HUDEP-2 (cell line): Measurements from ENCODE around the gene ROS1.
A peak's percentile ranks its signal among the peaks of the same experiment; 100 is the strongest.
"Not testable (repeated sequence)": the region's sequence is repeated elsewhere in the genome, so short reads cannot be mapped to it uniquely, and the experiment has no call there.

Experiments
- DNase-seq, 76 experiments: peaks; one replicate each; lab custom pipeline; 2025; ENCODE audit not compliant: unreplicated experiment in 76 of 76; lab: John Stamatoyannopoulos, UW

ROS1 gene

DNA sequence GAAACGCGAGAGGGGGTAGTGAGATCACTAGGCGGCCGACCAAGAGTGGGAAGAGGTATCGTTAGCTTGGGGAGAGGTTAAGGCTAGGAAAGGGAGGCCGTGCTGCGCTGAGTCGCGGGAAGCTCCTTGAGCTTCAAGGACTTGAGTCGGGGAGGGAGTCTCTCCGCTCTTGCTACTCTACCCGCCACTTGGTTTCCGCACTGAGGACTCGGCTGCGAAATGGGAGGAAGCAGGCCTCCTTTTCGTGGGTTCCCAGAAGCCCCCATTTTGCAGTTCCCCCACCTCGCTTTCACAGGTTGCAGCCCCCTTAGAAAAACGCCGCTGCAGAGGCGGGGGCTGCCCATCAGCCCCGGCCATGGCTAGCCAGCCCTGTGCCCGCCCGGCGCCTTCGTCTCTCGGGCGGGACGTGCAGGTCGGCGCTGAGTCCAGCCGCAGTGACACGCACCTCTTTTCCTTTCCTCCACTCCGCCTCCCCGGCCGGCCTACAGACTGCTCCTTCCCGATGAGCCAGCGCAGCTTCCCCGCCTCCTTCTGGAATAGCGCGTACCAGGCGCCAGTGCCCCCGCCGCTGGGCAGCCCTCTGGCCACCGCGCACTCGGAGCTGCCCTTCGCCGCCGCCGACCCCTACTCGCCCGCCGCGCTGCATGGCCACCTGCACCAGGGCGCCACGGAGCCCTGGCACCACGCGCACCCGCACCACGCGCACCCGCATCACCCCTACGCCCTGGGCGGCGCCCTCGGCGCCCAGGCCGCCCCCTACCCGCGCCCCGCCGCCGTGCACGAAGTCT lies 155.5 kb downstream of the ROS1 start:
- DNase-seq: peak in 1 of 76 experiments; percentile 11

DNA sequence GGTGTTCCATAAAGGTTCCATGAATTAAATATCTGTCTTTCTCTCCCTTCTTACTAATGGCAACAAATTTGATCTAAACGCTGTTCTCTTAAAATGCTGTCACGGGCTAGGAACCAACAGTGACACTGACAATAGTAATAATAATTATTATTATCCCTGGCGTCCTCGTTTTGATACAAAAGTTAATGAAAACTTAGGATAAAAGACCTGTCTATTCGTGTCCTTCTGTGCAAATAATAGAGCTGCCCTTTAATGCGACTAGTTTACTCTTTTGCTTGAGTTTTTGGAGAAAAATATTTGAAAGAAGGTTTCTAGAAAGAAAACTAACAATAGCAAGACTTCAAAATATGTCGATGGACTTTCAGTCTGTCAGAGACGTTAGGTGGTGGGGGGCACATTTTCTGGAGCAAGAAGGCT lies 156.1 kb downstream of the ROS1 start:
- DNase-seq: no peak

DNA sequence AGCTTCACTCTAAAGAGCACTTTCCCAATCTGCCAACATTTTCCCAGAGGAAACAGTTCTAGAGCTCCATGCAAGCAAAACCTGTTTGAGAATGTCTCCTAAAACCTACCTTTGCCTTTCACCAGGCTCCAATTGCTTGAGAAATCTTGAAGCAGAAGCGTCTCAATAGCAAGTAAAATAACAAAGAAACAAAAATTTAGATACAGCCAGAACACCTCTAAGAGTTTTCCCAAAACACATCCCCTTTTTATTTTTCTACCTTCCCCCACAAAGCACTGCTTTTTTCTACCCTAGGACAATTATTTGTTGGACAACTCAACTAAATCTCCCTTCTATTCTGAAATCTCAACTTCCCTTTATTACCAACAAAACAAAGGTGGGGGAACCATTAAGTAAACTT lies 156.8 kb downstream of the ROS1 start:
- no peak for DNase-seq

DNA sequence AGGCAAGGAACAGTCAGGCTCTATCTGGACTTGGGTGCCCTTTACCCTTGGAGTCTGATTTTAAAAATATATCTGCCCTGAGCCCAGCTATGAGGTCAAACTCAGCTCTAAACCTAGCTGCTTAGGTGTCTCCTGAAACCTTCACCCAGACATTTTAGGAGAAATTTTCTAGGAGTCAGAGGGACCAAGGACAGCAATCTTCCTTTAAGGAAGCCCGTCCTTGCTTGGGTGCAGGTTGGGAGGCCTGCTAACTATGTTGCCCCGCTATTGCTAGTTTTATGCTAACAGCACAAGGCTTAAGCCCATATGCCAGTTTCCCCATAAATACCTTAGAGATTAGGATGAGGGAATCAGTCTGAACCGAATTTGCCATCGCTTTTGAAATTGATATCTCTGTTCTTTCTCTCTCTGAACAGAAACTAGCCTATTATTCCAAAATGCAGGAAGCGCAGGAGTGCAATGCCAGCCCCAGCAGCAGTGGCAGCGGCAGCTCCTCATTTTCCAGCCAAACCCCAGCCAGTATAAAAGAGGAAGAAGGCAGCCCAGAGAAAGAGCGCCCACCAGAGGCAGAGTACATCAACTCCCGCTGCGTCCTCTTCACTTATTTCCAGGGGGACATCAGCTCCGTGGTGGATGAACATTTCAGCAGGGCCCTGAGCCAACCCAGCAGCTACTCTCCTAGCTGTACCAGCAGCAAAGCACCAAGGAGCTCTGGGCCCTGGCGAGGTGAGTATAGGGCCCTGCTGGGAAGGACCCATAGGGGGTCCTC lies 157.8 kb downstream of the ROS1 start:
- DNase-seq: peak in 4 of 76 experiments; percentile 9 to 30 (median 12)

DNA sequence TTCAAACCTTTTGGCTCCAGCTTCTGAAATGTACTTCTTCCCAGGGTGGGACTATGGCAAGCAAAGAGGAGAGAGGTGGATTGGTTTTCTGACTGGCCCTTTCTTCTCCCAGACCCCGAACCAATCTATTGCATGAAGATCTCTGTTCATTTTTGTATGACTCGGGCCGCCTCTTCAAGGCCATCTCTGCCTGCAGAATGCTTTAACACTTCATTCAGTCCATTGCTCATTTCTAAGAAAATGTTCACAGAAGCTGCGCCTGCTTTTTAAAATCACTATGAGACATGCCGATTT lies 158.7 kb downstream of the ROS1 start:
- DNase-seq: no peak

DNA sequence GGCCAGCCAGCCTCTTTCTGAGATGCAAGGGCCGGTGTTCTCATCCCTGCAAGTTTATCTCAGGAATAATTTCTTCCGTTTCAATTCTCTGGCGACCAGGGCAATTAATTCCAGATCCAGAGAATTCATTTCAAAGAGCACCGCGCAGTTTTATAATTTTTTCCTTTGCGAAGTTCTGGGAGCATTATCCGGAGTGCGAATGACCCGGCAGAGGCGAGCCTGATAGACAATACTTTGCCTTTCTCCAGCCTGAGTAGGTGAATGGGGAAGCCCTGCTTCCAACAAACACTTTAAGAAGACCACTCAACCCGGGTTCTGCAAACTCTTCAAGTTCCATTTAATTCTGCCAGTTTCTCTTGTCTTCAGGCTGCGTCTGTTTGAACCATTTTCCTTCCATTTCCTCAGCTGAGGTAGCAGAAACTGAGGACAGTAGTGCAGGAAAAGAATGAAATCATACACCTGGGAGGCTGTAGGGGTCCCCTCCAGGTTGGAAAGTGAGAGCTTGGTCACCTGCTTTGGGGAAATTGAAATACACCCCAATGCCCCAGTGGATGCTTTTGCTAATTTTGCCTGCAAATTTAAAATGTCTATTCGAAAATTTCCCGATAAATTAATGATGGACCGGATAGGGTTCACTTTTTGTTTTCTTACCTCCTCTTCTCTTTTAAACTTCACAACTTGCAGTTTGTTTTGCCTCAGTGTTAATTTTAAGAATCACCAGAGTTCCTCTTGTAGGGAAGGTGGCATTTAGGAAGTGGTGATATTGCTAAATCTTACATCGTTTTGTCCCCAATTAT lies 159.3 kb downstream of the ROS1 start:
- DNase-seq: no peak

DNA sequence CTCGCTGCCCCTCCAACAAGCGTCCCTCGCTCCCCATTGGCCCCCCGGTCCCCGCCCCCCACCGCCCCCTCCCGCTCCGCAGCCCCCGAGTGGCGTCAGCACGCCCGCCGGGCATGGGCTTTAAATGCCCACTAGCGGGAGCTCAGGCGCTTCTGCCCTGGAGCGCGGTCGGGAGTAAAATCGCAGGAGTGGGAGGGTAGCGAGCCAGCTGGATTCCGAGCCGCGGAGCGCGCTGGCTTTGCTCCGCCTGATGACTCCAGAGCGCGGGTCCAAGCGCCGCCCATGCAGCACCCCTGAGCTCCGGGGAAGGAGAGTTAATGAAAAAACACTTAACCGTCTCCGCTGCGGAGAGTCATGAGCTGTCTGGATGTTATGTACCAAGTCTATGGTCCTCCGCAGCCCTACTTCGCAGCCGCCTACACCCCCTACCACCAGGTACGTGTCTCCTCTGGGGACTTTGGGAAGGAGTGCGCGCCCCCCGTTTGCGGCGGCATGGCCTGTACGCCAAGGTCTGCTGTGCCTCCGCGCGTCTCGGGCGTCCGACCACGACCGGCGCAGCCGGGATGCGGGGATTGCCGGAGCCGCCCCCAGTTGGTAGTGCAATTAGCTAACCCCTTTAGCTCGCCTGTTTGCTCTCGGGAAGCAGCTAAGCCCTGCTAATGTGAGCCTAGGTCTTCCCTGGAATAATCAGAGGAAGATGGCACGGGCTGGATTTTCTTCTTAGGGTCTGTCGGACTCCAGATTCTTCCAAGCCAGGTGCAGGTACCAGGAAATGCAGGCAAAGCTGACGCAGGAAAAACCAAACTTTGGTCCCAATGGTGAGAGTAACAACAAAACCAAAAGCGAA lies 160.1 kb downstream of the ROS1 start, which contains the start of gene VGLL2:
Gene VGLL2 (plus strand): TSS at position 149 of the 847 bp plus-strand sequence. CDS start 206 bp downstream, at position 355.
- no peak for DNase-seq

DNA sequence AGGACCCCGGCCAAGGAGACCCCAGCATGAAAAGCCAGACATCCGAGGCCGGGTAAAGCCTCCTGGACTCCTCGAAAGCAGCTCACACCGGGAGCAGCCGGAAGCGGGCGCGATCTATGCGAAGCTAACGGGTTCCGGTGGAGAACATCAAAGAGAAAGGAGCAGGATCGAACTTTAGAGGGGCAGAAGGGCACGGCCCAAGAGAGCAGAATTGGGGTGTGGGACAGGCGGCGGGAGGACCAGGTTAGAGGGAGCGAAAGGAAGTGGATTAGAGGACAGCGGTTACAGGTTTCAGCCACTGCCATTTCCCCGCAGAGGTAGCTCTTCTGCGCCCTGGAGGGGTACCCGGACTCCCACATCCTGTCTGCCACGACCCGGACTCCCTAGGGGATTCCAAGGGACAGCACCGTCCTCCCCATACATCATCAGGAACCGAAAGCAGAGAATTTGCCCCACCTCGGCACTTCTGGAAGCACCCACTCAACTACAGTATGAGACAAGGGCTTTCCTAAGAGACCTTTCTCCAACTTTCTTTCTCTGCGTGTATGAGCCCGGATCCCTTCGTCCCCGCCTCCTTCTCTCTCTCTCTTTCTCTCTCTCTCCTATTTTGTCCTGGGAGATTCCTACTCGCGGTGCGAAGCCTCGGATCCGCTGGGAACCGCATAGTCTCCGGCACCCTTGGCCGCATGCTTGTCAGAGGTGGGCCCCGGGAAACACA lies 160.9 kb downstream of the ROS1 start:
- DNase-seq: peak in 2 of 76 experiments; percentile 20 to 25

DNA sequence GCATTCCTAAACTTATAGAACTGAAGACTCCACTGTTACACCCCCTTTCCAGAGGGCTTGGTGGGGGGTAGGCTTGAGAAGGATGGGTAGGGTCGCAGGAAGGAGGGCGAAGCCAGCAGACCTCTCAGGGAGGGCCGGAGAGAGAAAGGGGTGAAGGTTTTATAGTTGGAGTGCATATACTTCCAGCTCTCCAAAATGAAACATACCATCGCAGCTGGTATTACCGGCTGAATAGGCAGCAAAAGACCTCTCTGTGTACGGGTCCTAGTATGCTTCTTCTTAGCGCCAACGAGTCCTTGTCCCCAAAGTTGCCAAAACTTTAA lies 161.4 kb downstream of the ROS1 start:
- DNase-seq: no peak

DNA sequence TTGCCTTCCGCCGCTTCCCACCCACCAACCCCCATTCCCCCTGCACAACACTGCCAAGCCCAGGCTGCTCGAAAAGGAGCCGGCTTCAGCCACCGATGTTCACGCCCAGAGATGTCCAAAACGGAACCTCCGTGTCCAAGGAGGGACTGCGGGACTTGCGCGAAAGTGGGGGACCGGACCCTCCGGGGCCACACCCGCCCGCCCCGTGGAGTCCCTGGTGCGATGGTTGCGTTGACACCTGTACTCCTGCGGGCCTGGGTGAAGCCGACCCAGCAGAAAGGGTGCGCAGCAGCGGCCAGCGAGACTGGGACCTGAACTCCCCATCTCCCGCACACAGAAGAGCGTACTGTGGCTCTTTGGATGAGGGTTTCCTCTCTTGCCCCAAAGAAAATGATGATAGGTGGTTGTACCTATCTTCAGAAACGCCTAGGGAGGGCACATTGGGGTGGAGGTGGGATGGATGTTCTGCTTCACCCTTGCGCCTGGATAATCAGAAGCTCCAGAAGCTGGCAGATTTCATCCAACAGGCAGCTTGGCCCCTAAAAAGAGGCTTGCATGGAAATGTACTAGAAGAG lies 162.3 kb downstream of the ROS1 start:
- no peak for DNase-seq

DNA sequence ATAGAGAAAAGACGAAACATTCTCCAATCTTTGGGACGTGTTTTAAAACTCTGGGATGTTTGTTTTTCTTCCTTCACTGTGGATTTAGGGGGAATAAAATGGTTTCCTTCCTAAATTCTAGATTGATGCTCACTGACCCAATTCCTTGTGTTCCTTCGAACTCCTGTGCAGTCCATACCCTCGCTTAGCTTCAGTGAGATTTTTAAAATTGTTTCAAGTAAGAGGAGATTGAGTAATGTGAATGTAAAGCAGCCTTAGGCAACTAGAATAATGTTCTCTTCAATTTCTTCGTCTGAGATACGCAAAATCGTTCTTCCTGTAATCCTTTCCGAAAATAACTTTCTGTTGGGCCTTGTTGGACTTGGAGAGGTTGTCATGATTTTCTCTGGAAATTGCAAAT lies 162.9 kb downstream of the ROS1 start:
- no peak for DNase-seq

DNA sequence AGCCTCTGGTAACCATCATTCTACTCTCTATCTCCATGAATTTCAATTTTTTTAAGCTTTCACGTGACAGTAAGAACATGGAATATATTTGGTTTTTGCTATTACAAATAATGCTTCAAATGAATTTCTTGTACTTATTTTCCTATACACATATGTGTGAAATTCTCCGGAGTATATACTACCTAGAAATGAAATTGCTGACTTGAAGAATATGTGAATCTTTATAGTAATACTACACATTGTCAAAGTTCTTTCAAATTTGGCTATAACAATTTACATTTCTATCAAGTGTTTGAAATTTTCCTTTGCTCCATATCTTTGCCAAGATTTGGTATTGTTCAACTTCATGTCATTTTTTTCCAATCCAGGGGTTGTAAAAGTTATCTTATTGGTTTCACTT lies 172.0 kb downstream of the ROS1 start:
- no peak for DNase-seq

DNA sequence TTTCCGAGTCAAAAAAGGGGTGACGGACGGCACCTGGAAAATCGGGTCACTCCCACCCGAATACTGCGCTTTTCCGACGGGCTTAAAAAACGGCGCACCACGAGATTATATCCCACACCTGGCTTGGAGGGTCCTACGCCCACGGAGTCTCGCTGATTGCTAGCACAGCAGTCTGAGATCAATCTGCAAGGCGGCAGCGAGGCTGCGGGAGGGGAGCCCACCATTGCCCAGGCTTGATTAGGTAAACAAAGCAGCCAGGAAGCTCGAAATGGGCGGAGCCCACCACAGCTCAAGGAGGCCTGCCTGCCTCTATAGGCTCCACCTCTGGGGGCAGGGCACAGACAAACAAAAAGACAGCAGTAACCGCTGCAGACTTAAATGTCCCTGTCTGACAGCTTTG lies 180.8 kb downstream of the ROS1 start:
- DNase-seq: not testable (repeated sequence)

DNA sequence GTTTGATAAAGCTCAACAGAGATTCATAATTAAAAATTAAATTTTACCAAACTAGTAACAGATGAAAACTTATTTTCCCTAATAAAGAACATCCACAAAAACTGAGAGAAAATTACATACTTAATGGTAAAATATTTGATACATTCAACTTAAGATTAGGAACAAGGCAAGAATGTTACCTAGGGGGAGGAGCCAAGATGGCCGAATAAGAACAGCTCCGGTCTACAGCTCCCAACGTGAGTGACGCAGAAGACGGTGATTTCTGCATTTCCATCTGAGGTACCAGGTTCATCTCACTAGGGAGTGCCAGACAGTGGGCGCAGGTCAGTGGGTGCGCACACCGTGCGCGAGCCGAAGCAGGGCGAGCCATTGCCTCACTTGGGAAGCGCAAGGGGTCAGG lies 181.2 kb downstream of the ROS1 start:
- DNase-seq: not testable (repeated sequence)
